ENCODE results near the gene RXRG.
"Not testable (repeated sequence)": the region's sequence is repeated elsewhere in the genome, so short reads cannot be mapped to it uniquely, and the experiment has no call there.

Gene RXRG

DNA sequence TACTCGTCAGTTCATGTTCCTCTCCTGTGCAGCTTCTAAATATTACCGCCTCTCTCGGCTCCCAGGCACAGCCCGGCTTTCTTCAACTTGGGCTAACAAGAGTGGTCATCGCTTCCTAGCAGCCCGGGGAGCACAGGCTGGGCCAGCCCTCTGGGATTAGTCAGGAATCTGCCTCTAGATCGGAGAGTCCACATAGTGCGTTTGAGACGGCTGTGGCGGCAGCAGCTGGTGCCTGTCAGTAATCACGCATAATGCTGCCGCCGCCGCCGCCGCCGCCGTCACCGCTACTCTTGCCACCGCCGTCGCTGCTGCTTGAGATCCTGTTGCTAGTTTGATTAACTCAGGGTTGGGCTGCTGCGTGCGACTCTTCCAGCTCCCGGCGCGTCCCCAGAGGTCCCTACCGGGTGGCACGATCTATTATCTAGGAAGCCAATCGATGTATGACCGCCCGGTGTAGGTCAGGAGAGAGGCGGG is at the start of gene RXRG:
RXRG (minus strand) TSS at position 230 of the 474 bp plus-strand sequence. CDS start 233 bp downstream, outside the sequence.
- no peak for DNase-seq

DNA sequence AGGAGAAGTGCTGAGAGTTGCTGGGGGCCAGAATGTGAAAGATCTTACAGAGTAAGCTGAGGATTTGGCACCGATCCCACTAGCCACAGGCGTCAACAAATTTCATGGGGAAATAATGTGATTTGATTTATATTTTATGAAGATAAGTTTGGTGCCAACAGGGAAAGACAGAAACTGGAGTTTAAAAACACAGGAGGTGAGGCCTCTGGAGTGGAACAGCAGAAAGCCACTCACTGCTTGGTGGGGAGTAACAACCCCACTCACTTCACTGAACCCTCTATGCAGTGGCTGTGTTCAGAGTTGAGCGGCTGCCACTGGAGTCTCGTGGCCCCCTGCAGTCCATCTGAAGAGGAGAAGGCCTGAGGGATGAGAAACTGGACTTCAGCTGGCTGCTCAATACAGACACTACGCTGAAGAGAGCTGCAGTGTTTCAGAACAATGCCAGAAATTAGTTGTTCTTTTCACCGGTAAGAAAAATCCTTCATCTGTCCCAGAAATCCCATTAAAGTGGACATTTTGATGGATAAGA is 48.0 kb upstream of the RXRG start:
- DNase-seq = no peak

DNA sequence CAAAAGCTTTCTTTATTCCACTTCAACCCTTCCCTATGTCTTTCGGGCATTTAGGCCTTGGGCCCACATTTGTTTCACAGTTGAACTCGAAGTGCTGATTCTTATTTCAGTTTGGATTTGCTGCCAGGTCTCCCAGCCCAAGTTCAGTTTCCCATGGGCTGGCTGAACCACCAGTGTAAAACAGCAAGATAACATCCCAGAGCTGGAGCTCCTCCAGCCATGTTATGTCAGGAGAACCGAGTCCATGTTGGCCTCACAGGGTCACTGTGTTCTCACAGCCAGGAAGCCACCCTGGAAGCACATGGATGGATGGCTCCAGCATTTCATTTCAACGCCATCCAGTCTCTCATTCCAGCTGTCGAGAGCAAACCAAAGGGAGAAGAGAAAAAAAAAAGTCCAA is 45.2 kb upstream of the RXRG start:
- DNase-seq = no peak

DNA sequence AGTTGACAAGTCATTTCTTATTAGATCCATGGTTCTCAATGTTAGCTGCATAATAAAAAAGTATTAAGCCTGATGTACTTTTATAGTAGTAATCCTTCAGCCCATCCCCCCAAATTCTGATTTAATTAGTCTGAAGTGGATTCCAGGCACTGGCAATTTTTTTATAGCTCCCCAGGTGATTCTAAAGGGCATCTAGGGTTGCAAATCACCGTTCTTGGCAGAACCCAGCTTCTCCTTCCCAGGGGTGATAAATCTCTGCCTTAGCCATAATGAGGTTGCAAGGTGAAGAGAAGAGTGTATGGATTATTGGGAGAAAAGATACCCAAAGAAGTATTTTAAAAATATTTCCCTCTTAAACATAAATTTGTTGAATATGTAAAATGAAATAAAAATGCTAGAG is 43.0 kb upstream of the RXRG start:
- DNase-seq = no peak

DNA sequence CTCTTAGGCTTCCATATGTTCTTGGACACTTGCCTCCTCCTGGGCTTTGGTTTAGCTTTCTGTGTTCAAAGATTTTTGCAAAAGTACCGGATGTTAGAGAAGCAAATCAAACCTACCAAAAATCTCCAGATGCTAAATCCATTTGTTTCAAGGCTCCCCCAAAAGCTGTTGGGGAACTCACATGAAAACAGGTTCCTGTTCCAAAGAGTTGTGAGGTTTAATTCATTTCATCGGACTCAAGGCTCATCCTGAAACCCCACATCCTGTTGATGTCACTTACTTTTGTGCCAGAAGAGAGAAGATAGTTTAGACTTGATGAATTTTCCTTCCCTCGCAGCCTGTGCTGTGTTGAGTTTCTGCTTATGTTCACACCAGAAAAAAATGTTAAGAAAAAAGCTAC is 41.7 kb upstream of the RXRG start:
- no peak for DNase-seq

DNA sequence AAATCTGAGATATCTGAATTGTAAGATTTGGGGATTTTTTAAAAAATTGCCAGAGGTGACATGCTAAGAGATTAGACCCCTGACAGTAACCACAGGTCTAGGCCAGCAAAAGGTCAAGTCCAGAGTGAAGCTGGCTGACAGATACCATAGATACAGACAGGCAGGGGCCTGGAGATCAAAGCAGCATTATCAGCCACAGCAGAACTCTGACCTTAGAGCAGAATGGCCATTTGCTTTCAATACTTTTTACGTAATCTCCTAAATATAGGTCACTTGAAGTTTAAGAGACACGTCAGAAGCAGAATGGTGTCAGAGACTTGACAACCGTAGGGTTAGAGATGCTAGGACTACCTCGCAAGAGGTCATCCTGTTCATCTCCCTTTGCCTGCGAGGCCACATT is 40.8 kb upstream of the RXRG start:
- DNase-seq = no peak

DNA sequence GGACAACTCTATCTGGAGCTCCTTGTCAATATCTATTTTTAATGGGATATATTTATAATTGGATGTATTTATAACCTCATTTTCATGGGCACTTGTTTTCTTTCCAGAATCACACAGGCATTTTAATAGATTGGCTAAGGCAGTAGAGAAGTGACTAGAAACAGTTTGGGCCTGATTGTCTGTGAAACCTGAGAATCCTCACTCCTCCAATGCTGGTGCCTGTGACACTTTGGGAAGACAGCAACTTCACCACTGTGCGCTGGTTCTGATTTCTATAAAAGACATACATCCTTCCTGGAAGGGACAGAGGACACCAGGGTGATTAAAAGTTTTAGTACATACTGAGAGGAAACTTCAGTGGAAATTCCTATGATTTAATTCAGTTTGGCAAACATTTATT is 39.6 kb upstream of the RXRG start:
- DNase-seq = no peak

DNA sequence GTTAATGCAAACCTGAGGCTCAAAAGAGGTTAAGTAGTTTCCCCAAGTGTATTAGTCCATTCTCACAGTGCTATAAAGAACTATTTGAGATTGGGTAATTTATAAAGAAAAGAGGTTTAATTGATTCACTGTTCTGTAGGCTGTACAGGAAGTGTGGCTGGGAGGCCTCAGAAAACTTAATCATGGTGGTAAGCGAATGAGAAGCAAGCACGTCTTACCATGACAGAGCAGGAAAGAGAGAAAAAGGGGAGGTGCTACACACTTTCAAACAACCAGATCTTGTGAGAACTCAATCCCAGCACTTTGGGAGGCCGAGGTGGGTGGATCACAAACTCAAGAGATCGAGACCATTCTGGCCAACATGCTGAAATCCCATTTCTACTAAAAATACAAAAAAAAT is 38.5 kb upstream of the RXRG start:
- DNase-seq = no peak

DNA sequence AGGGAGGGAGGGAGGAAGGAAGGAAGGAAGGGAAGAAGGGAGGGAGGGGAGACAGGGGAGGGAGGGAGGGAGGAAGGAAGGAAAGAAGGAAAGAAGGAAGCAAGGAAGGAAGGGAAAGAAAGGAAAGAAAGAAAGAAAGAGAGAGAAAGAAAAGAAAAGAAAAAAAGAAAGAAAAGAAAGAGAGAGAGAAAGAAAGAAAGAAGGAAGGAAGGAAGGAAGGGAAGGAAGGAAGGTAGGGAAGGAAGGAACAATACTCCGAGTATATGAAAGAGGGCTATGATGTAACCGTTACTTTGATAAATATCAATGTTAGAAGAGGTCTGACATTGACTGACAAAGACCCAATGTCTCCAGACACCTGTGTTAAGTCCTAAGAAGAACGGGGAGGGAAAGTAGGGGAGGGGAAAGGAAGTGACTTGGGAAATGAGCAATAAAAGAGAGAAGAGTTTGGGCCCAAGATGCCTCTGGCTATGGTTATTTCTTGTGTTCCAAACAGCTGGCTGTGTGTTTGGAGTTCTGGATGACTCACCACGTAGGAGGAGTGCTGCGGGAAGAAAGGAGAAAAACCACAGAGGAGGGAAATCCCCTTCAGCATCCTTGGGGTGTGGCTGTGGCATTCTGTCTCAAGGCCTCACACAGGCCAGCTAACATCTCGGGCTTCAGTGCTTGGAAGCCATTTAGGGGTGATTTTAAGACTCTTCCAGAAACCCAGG is 37.0 kb upstream of the RXRG start:
- DNase-seq = no peak

DNA sequence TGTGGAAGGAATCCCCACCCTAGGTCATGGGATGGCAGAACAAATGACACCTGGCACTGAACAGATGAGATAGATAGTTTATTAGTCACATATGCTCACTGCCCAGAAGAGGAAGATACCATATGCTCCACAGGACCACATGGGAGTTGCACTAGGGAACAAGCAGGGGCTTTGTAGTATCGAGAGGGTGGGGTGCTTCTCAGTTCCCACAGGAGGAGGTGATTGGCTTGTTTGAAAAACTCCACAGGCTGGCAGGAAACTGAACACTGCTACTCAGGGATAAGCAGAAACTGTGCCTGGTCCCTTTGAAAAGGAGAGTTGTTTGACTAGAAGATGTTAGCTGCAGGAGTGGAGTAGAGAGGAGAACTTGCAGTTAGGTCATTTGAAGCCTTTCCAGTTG is 31.9 kb upstream of the RXRG start:
- DNase-seq = no peak

DNA sequence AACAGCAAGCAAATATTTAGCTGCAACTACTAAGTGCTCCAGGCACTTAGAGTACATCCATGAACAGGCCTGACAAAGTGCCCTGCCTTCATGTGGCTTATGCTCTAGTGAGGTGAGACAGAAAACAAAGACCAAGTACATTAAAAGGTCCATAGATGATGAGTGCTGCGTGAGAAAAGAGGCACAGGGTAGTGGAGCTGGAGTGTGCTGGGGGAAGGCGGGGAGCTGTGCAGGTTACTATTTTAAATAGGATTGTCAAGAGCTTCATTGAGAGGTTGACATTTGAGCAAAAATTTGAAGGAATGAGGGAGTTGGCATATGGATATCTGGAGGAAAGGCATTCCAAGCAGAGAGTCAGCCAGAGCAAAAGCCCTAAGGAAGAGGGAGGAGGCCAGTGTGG is 29.3 kb upstream of the RXRG start:
- DNase-seq = no peak

DNA sequence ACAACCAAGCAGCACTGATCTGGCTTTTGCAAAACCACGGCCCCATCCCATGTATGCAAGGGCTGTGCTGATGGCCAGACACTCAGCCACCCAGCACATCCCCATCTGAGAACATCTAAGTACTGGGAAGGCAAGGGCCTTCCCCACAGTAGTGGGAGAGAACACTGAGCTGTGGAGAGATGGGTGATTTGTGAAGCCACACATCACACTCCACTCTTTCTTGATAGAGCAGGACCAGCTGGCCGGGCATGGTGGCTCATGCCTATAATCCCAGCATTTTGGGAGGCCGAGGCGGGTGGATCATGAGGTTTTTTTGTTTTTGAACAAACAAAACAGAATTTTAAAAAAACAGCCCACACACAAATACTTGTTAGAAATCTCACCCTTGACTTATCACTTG is 28.2 kb upstream of the RXRG start:
- no peak for DNase-seq

DNA sequence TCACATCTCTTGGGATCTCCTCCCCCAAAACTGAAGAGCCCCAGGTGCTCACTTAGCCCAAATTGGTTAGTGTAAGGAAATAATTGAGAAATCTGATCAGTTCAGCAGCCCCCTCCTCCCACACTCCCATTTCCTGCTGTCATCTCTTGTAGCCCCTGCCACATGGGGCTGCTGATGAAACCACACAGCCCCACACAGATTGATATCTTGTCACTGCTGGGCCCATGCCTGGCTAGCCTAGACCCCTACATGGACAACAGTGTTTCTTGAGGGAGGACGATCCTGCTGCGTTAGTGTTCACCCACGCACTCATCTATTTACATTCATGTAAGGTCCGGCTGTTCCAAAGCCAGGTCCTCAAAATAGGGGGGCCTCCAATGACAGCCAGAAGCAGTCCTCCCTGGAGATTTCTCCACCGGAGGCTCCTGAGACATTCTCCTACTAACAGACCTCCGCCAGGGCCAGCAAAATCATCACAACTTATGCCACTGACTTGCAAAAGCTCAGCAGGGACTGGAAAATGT is 23.9 kb upstream of the RXRG start:
- no peak for DNase-seq

DNA sequence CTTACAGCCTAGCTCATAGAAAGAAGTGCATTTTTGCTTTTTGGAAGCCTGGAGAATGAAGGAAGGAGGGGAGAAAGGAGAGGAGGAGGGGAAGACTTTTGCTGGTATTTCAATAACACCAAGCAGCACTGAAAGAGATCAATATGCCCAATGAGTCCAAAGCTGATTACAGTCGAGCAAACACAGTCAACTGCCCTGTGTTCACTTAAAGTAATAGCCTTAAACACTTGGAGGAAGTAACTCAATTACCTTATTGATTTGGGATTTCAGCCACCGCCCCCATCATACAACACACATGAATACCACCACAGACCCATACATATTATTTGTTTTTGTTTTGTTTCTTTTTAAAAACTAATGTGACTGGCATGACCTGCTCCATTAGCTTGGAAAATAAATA is 23.3 kb upstream of the RXRG start:
- no peak for DNase-seq

DNA sequence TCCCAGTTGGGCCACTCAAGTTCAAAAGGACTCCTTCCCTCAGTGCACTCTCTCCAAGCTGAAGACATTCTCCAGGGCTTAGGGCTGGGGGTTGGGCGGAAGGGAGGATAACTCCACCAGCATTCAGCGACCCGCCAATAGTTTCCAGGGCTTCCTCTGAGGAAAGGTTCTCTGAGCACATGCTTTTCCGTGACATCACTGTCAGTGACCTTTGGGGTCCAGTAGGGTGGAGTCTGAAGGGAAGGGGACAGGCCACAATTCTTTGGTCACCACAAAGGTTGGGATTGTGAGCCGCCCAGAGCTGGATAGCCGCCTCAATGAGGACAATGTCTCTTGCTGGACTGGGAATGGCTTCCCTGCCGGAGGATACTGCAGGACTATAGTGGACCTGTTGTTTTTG is 22.8 kb upstream of the RXRG start:
- no peak for DNase-seq

DNA sequence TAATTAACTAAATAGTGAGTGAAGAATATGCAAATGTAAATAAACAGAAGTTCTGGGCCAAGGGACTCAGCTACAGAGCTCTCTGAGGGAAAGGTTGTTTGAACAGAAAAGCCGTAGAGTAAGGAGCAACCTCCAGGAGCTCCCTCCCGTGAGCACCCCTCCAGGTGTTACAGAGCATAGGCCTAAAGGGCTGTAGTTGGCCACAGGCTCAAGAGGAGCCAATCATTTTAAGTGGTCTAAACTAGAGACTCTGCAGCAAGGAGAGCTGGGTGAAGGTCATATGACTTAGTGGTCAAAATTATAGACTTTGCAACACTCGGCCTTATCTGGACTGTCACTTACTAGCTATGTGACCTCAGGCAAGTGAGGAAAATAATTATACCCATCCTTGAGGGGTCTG is 19.1 kb upstream of the RXRG start:
- no peak for DNase-seq

DNA sequence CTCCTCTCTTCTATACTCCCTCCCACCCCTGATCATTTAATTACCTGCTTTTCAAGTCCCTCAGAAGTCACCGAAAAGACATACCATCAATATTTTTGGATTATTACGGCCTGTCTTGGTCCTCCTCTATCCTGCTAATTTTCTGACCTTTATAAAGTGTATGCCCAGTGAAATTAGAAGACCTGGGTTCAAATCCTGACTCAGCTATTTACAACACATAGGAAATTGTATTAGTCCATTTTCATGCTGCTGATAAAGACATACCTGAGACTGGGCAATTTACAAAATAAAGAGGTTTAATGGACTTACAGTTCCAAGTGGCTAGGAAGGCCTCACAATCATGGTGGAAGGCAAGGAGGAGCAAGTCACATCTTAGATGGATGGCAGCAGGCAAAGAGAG is 14.8 kb upstream of the RXRG start:
- DNase-seq = not testable (repeated sequence)

DNA sequence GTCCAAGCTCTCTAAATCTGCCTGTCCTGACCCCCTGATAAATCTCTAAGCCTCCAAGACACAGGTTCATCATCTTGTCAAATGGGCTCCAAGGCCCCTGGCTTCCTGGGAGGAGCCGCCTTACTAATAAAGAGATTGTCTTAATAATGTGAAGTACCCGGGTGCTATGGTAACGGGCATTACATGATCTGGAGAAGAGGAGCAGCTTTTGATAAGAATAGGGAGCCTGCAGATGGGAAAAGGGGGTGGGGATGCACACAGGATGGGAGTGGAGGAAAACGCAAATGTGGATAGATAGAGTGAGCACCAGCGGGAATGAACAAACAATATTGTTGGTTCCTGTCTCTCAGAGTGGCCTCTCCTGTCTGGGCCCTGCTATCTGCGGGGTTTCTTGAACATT is 11.9 kb upstream of the RXRG start:
- DNase-seq = no peak

DNA sequence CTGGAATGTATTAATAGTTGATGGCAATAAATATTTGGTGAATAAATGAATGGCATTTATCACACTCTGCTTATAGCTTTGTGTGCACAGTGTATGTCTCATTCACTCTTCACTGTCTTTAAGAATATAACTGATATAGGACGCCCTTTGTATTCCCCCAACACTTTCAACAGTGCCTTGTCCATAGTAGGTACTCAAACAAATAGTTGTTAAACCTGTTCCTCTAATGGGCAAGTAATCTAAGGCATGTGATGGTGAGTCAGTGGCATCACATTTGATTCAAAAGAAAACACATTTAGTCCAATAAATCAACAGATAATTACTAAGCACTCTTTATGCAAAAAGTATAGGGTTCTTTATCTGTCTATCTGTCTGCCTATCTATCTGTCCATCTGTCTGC is 11.2 kb upstream of the RXRG start:
- no peak for DNase-seq

DNA sequence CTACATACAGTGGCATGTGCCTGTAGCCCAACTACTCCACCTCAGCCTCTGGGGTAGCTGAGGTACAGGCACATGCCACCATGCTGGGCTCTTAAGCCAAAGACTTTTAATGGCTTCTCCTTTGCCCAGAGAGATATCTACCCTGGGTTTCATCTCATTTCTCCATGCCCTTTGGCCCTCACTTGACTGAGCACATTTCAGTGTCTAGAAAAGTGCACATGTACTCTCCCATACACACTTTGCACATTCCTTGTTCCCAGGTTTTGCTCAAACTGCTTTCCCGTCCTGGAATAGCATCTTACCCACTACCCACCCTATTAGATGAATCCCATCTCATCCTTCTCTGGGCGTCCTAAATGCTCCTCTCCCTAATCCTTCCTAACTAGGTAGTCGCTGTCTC is 10.2 kb upstream of the RXRG start:
- no peak for DNase-seq

DNA sequence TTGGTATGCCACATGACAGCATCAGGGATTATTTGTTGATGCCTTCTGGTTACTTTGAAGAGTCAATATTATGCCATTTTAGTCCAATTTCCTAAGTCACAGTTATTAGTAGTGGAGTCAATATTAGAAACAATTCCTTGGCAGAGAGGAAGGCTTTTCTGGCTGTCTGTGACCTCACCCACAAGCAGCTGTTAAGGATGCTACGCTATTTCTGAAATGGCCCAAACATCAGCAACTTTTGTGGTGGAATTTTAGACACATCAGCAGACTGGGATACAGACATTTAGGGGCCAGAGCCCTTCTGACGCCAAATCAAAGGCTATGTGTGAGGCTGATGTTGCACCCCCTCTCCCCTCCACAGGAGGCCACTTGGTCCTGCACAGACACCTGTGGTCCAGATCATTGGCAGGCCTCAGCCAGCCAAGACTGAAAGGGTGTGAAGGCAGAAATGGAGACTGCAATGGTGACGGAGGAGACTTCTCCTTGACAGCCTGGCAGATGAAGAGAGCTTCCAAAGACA is 9.2 kb upstream of the RXRG start:
- DNase-seq = no peak

DNA sequence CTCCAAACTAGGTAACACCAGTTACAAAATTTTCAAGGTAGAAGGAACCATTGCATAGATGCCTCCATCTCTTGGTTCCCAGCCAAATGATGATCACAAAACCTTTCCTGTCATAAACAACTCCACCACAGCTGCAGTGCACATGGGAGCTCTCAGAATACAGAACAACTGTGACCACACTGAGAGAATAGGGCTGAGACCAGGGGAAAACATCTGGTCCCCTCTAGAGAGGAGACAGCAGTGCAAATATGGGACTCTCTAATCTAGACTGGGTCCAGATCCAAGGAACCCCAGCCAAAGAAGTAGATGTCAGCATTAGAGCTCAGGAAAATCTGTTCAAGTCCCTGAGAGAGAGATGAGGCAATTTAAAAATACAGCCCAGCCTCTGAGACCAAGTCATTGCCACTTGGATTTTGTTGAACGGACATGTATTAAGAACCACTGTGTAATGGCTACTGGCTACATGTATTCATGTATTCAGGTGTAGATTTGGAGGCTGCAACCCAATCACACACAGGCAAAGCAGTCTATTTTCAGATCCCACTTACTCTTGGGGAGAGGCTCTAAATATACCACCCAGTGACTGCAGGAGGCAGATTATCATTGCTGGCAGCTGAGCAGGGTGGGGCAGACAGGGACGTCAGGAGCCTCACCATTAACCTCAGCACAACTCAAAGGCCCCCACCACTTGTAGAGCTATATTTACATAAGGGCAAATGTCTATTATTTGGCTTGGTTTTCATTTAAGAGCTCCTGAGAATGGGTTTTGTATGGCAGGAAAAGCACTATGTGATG is 7.6 kb upstream of the RXRG start:
- DNase-seq = no peak

DNA sequence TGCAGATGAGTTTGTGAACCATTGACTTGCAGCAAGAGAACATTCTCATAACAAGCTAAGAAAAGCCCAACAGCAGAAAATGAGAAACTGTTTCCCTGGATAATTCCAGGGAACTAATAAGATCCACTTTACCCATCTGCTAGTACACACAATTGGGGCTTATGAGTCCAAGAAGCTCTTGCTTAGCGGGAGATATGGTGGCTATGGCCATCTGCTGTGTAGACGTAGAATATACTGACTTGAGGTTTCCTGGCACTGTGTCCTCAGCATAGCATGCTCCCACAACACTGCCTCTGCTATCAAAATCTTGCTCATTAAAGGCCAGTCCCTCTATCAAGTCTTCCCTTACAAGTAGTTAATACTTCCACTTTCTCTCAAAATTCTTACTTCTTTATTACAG is 6.8 kb upstream of the RXRG start:
- DNase-seq = no peak

DNA sequence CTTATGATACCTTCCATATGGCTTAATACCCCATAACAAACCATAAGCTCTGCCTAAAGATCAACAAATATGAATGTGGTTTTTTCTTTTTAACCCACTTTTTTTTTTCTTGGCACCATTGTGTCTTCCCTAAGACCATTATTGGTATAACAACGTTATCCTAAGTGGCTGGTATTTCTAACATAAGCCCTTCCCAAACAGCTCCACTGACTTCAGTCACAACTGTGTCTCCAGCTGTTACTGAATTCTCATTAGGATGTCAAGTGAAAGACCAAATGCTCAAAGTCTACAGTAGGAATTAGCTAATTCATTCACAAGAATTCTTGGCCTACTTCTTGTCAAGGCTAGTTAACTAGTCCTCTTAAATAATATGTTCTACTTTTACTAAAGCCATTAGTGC is 4.2 kb upstream of the RXRG start:
- no peak for DNase-seq
